Cardiac fibroblast (primary cell): ENCODE results near the gene PDK3.

Source experiments
- DNase-seq, 2 donors: peaks; one replicate each; pipeline versions ENCODE4 v3.0.0 to v3.0.0-alpha.2; 2010; ENCODE audit warnings: low read depth in 2 of 2
- H3K4me3 ChIP-seq, 2 donors: replicated peaks in 1 of 2; 1 replicate in 1 of 2; 2 replicates in 1 of 2; pipeline ENCODE4 v1.5.1; 2011; ENCODE audit warnings: low read depth in 2 of 2, low read length in 2 of 2, mild to moderate bottlenecking in 2 of 2, moderate library complexity in 1 of 2
- CTCF ChIP-seq: IDR thresholded peaks from one replicate; pipeline ENCODE4 v1.5.1; 2011; ENCODE audit warnings: low read depth, mild to moderate bottlenecking, low read length, inconsistent platforms

The PDK3 gene

GRCh38 chrX:24464836-24465531 is at the start of gene PDK3:
Gene PDK3 (plus strand): TSS chrX:24465286. CDS start chrX:24465456, 170 bp downstream.
- peak within 1 kb of the TSS; percentile 57 to 62 for H3K4me3 ChIP-seq
- TF ChIP-seq CTCF = no peak
- peak; percentile 71 to 90 for DNase-seq

- H3K4me3 ChIP-seq = no peak overlapping the region
- TF ChIP-seq CTCF = no peak
- no peak for DNase-seq
Observed at GRCh38 chrX:24415921-24416320, 49.2 kb upstream of the PDK3 start.

- no peak overlapping the region for H3K4me3 ChIP-seq
- TF ChIP-seq CTCF = no peak
- peak in 1 of 2 donors; percentile 3 for DNase-seq
Observed at GRCh38 chrX:24423960-24424359, 41.1 kb upstream of the PDK3 start.

- TF ChIP-seq CTCF = no peak
Observed at GRCh38 chrX:24424948-24425347, 40.1 kb upstream of the PDK3 start.

GRCh38 chrX:24425806-24426205 is 39.3 kb upstream of the PDK3 start:
- DNase-seq = no peak

More at GRCh38 chrX:24424948-24425347, 40.1 kb upstream of the PDK3 start:
- DNase-seq = peak; percentile 44 to 47
- H3K4me3 ChIP-seq = no peak overlapping the region

GRCh38 chrX:24426340-24426913 is 38.7 kb upstream of the PDK3 start:
- TF ChIP-seq CTCF = no peak
- H3K4me3 ChIP-seq = no peak overlapping the region
- peak; percentile 6 to 18 for DNase-seq

More at GRCh38 chrX:24425806-24426205, 39.3 kb upstream of the PDK3 start:
- H3K4me3 ChIP-seq = no peak overlapping the region
- no peak for TF ChIP-seq CTCF
